ENCODE results near the gene PPM1A.

The PPM1A gene

GRCh38 chr14:60229614-60230013 is 19.4 kb upstream of the PPM1A start:
- peaks cover 4% of the 10 kb centered on the region; the same call in 1 of the 2 replicates for H3K9me3 ChIP-seq (ENCODE audit: control insufficient read depth, insufficient read depth, low read length)
- H3K36me3 ChIP-seq (ENCODE audit: control insufficient read depth, insufficient read depth, low read length), result no peaks in the 10 kb centered on the region
- no peak overlapping the region for H3K4me3 ChIP-seq (ENCODE audit: low read depth, low read length)
- H3K27me3 ChIP-seq (ENCODE audit: control insufficient read depth, insufficient read depth, low read length), result no peaks in the 10 kb centered on the region
- no peak overlapping the region for H3K9ac ChIP-seq (ENCODE audit: low read depth, low read length)
- no peak overlapping the region for H3K27ac ChIP-seq (ENCODE audit: low read depth, low read length)
- peaks cover 6% of the 10 kb centered on the region; the same call in 1 of the 2 replicates for H3K4me1 ChIP-seq (ENCODE audit: control insufficient read depth, insufficient read depth, low read length)

- no peak overlapping the region for H3K27ac ChIP-seq (ENCODE audit: low read depth, low read length)
- peaks cover 4% of the 10 kb centered on the region; the same call in 1 of the 2 replicates for H3K9me3 ChIP-seq (ENCODE audit: control insufficient read depth, insufficient read depth, low read length)
- H3K4me1 ChIP-seq (ENCODE audit: control insufficient read depth, insufficient read depth, low read length), result peaks cover 6% of the 10 kb centered on the region; the same call in 1 of the 2 replicates
- no peak overlapping the region for H3K4me3 ChIP-seq (ENCODE audit: low read depth, low read length)
- H3K36me3 ChIP-seq (ENCODE audit: control insufficient read depth, insufficient read depth, low read length), result no peaks in the 10 kb centered on the region
- H3K27me3 ChIP-seq (ENCODE audit: control insufficient read depth, insufficient read depth, low read length), result no peaks in the 10 kb centered on the region
- no peak overlapping the region for H3K9ac ChIP-seq (ENCODE audit: low read depth, low read length)
Observed at GRCh38 chr14:60232185-60232584, 16.8 kb upstream of the PPM1A start.

- Histone ChIP-seq H3K9ac (ENCODE audit: low read depth, low read length) (no peak overlapping the region), H3K36me3 (ENCODE audit: control insufficient read depth, insufficient read depth, low read length) (no peaks in the 10 kb centered on the region), H3K27me3 (ENCODE audit: control insufficient read depth, insufficient read depth, low read length) (no peaks in the 10 kb centered on the region), H3K4me3 (ENCODE audit: low read depth, low read length) (no peak overlapping the region), H3K27ac (ENCODE audit: low read depth, low read length) (no peak overlapping the region), H3K9me3 (ENCODE audit: control insufficient read depth, insufficient read depth, low read length) (peaks cover 4% of the 10 kb centered on the region; the same call in 1 of the 2 replicates), H3K4me1 (ENCODE audit: control insufficient read depth, insufficient read depth, low read length) (peaks cover 6% of the 10 kb centered on the region; the same call in 1 of the 2 replicates)
Observed at GRCh38 chr14:60233251-60233650, 15.8 kb upstream of the PPM1A start.

GRCh38 chr14:60233891-60234290 is 15.1 kb upstream of the PPM1A start:
- H3K9me3 ChIP-seq (ENCODE audit: control insufficient read depth, insufficient read depth, low read length), result peaks cover 4% of the 10 kb centered on the region; the same call in 1 of the 2 replicates
- H3K27me3 ChIP-seq (ENCODE audit: control insufficient read depth, insufficient read depth, low read length), result no peaks in the 10 kb centered on the region
- H3K9ac ChIP-seq (ENCODE audit: low read depth, low read length), result no peak overlapping the region
- H3K36me3 ChIP-seq (ENCODE audit: control insufficient read depth, insufficient read depth, low read length), result no peaks in the 10 kb centered on the region
- no peak overlapping the region for H3K27ac ChIP-seq (ENCODE audit: low read depth, low read length)
- H3K4me1 ChIP-seq (ENCODE audit: control insufficient read depth, insufficient read depth, low read length), result peaks cover 6% of the 10 kb centered on the region; the same call in 1 of the 2 replicates
- H3K4me3 ChIP-seq (ENCODE audit: low read depth, low read length), result no peak overlapping the region

- peaks cover 6% of the 10 kb centered on the region; the same call in 1 of the 2 replicates for H3K4me1 ChIP-seq (ENCODE audit: control insufficient read depth, insufficient read depth, low read length)
- H3K36me3 ChIP-seq (ENCODE audit: control insufficient read depth, insufficient read depth, low read length), result no peaks in the 10 kb centered on the region
- no peaks in the 10 kb centered on the region for H3K27me3 ChIP-seq (ENCODE audit: control insufficient read depth, insufficient read depth, low read length)
- no peak overlapping the region for H3K4me3 ChIP-seq (ENCODE audit: low read depth, low read length)
- no peak overlapping the region for H3K9ac ChIP-seq (ENCODE audit: low read depth, low read length)
- peaks cover 4% of the 10 kb centered on the region; the same call in 1 of the 2 replicates for H3K9me3 ChIP-seq (ENCODE audit: control insufficient read depth, insufficient read depth, low read length)
- no peak overlapping the region for H3K27ac ChIP-seq (ENCODE audit: low read depth, low read length)
Observed at GRCh38 chr14:60235440-60235839, 13.6 kb upstream of the PPM1A start.

GRCh38 chr14:60238955-60239354 is 10.1 kb upstream of the PPM1A start:
- Histone ChIP-seq H3K36me3 (ENCODE audit: control insufficient read depth, insufficient read depth, low read length) (no peaks in the 10 kb centered on the region), H3K27me3 (ENCODE audit: control insufficient read depth, insufficient read depth, low read length) (no peaks in the 10 kb centered on the region), H3K4me1 (ENCODE audit: control insufficient read depth, insufficient read depth, low read length) (peaks cover 9% of the 10 kb centered on the region; the same call in 1 of the 2 replicates), H3K9ac (ENCODE audit: low read depth, low read length) (no peak overlapping the region), H3K9me3 (ENCODE audit: control insufficient read depth, insufficient read depth, low read length) (no peaks in the 10 kb centered on the region), H3K4me3 (ENCODE audit: low read depth, low read length) (no peak overlapping the region), H3K27ac (ENCODE audit: low read depth, low read length) (no peak overlapping the region)

GRCh38 chr14:60240139-60240856 is 8.7 kb upstream of the PPM1A start:
- H3K27ac ChIP-seq (ENCODE audit: low read depth, low read length), result no peak overlapping the region
- no peaks in the 10 kb centered on the region for H3K36me3 ChIP-seq (ENCODE audit: control insufficient read depth, insufficient read depth, low read length)
- H3K4me1 ChIP-seq (ENCODE audit: control insufficient read depth, insufficient read depth, low read length), result peaks cover 11% of the 10 kb centered on the region
- no peak overlapping the region for H3K4me3 ChIP-seq (ENCODE audit: low read depth, low read length)
- H3K9me3 ChIP-seq (ENCODE audit: control insufficient read depth, insufficient read depth, low read length), result no peaks in the 10 kb centered on the region
- H3K9ac ChIP-seq (ENCODE audit: low read depth, low read length), result no peak overlapping the region
- H3K27me3 ChIP-seq (ENCODE audit: control insufficient read depth, insufficient read depth, low read length), result no peaks in the 10 kb centered on the region

GRCh38 chr14:60241091-60241490 is 7.9 kb upstream of the PPM1A start:
- H3K36me3 ChIP-seq (ENCODE audit: control insufficient read depth, insufficient read depth, low read length), result no peaks in the 10 kb centered on the region
- peaks cover 19% of the 10 kb centered on the region for H3K4me1 ChIP-seq (ENCODE audit: control insufficient read depth, insufficient read depth, low read length)
- no peak overlapping the region for H3K9ac ChIP-seq (ENCODE audit: low read depth, low read length)
- H3K27ac ChIP-seq (ENCODE audit: low read depth, low read length), result no peak overlapping the region
- H3K27me3 ChIP-seq (ENCODE audit: control insufficient read depth, insufficient read depth, low read length), result no peaks in the 10 kb centered on the region
- no peak overlapping the region for H3K4me3 ChIP-seq (ENCODE audit: low read depth, low read length)
- no peaks in the 10 kb centered on the region for H3K9me3 ChIP-seq (ENCODE audit: control insufficient read depth, insufficient read depth, low read length)

- H3K4me1 ChIP-seq (ENCODE audit: control insufficient read depth, insufficient read depth, low read length), result peaks cover 21% of the 10 kb centered on the region
- no peak overlapping the region for H3K9ac ChIP-seq (ENCODE audit: low read depth, low read length)
- no peaks in the 10 kb centered on the region for H3K36me3 ChIP-seq (ENCODE audit: control insufficient read depth, insufficient read depth, low read length)
- no peaks in the 10 kb centered on the region for H3K9me3 ChIP-seq (ENCODE audit: control insufficient read depth, insufficient read depth, low read length)
- no peak overlapping the region for H3K27ac ChIP-seq (ENCODE audit: low read depth, low read length)
- no peak overlapping the region for H3K4me3 ChIP-seq (ENCODE audit: low read depth, low read length)
- no peaks in the 10 kb centered on the region for H3K27me3 ChIP-seq (ENCODE audit: control insufficient read depth, insufficient read depth, low read length)
Observed at GRCh38 chr14:60242429-60242828, 6.6 kb upstream of the PPM1A start.

GRCh38 chr14:60245380-60246177 is 3.4 kb upstream of the PPM1A start:
- H3K9ac ChIP-seq (ENCODE audit: low read depth, low read length), result no peak overlapping the region

More at GRCh38 chr14:60245380-60246177, 3.4 kb upstream of the PPM1A start:
- H3K4me1 ChIP-seq (ENCODE audit: control insufficient read depth, insufficient read depth, low read length), result peaks cover 28% of the 10 kb centered on the region
- H3K4me3 ChIP-seq (ENCODE audit: low read depth, low read length), result no peak overlapping the region
- no peaks in the 10 kb centered on the region for H3K9me3 ChIP-seq (ENCODE audit: control insufficient read depth, insufficient read depth, low read length)
- H3K27me3 ChIP-seq (ENCODE audit: control insufficient read depth, insufficient read depth, low read length), result no peaks in the 10 kb centered on the region
- H3K27ac ChIP-seq (ENCODE audit: low read depth, low read length), result no peak overlapping the region
- H3K36me3 ChIP-seq (ENCODE audit: control insufficient read depth, insufficient read depth, low read length), result no peaks in the 10 kb centered on the region

Data from HUES48 (cell line).